GM18517 (cell line): ENCODE measurements around the gene MYO9B.

Source experiments
- ATAC-seq: cut with Tn5 transposase; IDR thresholded peaks from one replicate; pipeline ENCODE4 v1.9.1; 2021; ENCODE audit warnings: mild to moderate bottlenecking, moderate library complexity; ENCODE audit not compliant: unreplicated experiment

The MYO9B gene

GRCh38 chr19:17237747-17238706 lies 162.4 kb downstream of the MYO9B start:
- no peak for ATAC-seq

- no peak for ATAC-seq
Measured at GRCh38 chr19:17240062-17240752, 164.6 kb downstream of the MYO9B start.

- no peak for ATAC-seq
Measured at GRCh38 chr19:17240826-17241399, 165.3 kb downstream of the MYO9B start.

- ATAC-seq = no peak
Measured at GRCh38 chr19:17242431-17243208, 167.0 kb downstream of the MYO9B start.

- no peak for ATAC-seq
Measured at GRCh38 chr19:17243211-17243829, 167.7 kb downstream of the MYO9B start.

- ATAC-seq = no peak
Measured at GRCh38 chr19:17243830-17244617, 168.4 kb downstream of the MYO9B start.

GRCh38 chr19:17244618-17245534 lies 169.3 kb downstream of the MYO9B start:
- no peak for ATAC-seq

GRCh38 chr19:17245535-17245984 lies 170.0 kb downstream of the MYO9B start, which contains the start of gene NR2F6:
TSS of gene NR2F6 (minus strand) at chr19:17245919. CDS start at chr19:17245220, 699 bp downstream.
- ATAC-seq = no peak

GRCh38 chr19:17246681-17247425 lies 171.3 kb downstream of the MYO9B start:
- no peak for ATAC-seq

GRCh38 chr19:17248011-17248776 lies 172.6 kb downstream of the MYO9B start:
- no peak for ATAC-seq

GRCh38 chr19:17249887-17250548 lies 174.4 kb downstream of the MYO9B start:
- ATAC-seq = no peak

- no peak for ATAC-seq
Measured at GRCh38 chr19:17254636-17255035, 179.1 kb downstream of the MYO9B start.

GRCh38 chr19:17255150-17255621 lies 179.6 kb downstream of the MYO9B start:
- no peak for ATAC-seq

- no peak for ATAC-seq
Measured at GRCh38 chr19:17256130-17256529, 180.6 kb downstream of the MYO9B start.

GRCh38 chr19:17259118-17259780 lies 183.7 kb downstream of the MYO9B start:
- no peak for ATAC-seq

- no peak for ATAC-seq
Measured at GRCh38 chr19:17259934-17260333, 184.4 kb downstream of the MYO9B start.
